Lower lobe of right lung (tissue), 2 donors: ENCODE data around the gene ADPRS. TPM values are rescaled to one million over a fixed set of nuclear protein-coding genes. Genes with fewer than 3 reads are reported as not detected.

Experiments used
- ATAC-seq, 2 donors: fragments of 200-7000 bp; cut with Tn5 transposase; one replicate each; pipeline ENCODE4 v1.9.1; 2020 to 2022; ENCODE audit warnings: mild to moderate bottlenecking in 2 of 2, moderate library complexity in 2 of 2
- DNase-seq: peaks from one replicate; pipeline ENCODE4 v3.0.0-alpha.2; 2020
- H3K27ac ChIP-seq: fragments of 200-600 bp; one replicate; pipeline ENCODE4 v1.8.0; 2022
- H3K27me3 ChIP-seq: fragments of 200-600 bp; one replicate; pipeline ENCODE4 v1.8.0; 2022; ENCODE audit warnings: low read depth
- H3K36me3 ChIP-seq: fragments of 200-600 bp; one replicate; pipeline ENCODE4 v1.8.0; 2022; ENCODE audit warnings: mild to moderate bottlenecking
- H3K4me1 ChIP-seq: fragments of 200-600 bp; one replicate; pipeline ENCODE4 v1.8.0; 2022
- H3K4me3 ChIP-seq: fragments of 200-600 bp; one replicate; pipeline ENCODE4 v1.8.0; 2022; ENCODE audit warnings: mild to moderate bottlenecking
- H3K9me3 ChIP-seq: fragments of 200-600 bp; one replicate; pipeline ENCODE4 v1.8.0; 2022
- CTCF ChIP-seq: fragments of 200-600 bp; IDR thresholded peaks from one replicate; pipeline ENCODE4 v1.8.0; 2022; ENCODE audit warnings: antibody characterized with exemption, mild to moderate bottlenecking
- intact Hi-C: fragments of 100-400 bp; cut with DNase I; formaldehyde crosslinking; loops from one replicate; pipeline ENCODE4 v1.11.0; 2022
- total RNA-seq: library from RNA; stranded (reverse); fragmentation: NEBNext Ultra II Directional; extraction: Animal tissue kit (Norgen Biotek cat#: 25700); gene quantifications from one replicate; pipeline ENCODE4 v1.2.1, GENCODE V29; 2021
- donor health status: DM: no; HTN: yes; CAD: no; lungs with severe emphysema.

Gene ADPRS
- total RNA-seq, 1 donor from 2014 or later: 32.4 TPM

DNA sequence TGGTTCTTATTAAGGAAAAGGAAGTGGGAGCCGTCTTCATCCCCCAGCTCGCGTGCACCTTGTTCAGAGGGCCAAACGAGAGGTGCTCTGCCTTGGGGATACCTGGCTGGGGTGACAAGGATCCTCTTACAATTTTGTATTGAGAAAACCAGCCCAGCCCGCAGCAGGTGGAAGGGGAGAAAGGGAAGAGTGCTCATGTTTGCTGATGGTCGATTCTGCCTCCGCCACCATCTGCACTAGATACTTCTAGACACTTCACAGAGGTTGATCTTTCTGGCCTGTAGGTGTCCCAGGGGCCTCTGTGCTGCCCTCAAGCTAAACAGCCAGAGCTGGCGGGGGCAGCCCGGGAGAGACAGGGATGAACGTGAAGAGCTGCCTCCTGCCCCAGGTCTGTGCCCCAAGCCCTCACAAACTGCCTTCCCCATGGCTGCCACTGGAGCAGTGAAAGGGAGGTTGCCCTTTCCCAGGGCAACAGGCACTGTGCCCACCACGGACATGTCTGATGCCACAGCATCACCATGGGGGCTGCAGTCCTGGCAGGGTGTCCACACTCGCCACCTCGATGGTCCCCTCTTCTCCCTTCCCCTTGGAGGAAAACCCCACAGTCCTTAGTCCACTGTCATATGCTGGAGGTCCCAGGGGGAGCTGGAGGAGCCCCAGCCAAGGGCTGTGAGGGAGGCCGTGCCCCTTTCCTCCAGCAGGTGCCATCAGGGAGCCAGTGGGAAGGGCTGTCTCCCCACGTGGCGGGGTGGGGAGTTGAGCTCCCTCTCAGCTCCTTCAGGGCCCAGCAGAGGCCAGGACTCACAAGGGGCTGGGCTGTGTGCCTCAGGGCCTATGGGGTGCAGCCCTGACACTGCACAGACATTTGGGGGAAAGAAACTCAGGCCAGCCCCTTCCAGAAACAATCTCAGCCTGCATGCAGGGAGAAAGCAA is 8.1 kb downstream of the ADPRS start:
- Histone ChIP-seq H3K4me1 (peaks cover 39% of the 10 kb centered on the region), H3K27ac (peak overlapping the region; percentile 73), H3K4me3 (no peak overlapping the region), H3K27me3 (no peaks in the 10 kb centered on the region), H3K36me3 (peaks cover 38% of the 10 kb centered on the region), H3K9me3 (no peaks in the 10 kb centered on the region)
- ATAC-seq: no peak
- no peak for DNase-seq
- TF ChIP-seq CTCF: no peak
- intact Hi-C loops: no loop called here

DNA sequence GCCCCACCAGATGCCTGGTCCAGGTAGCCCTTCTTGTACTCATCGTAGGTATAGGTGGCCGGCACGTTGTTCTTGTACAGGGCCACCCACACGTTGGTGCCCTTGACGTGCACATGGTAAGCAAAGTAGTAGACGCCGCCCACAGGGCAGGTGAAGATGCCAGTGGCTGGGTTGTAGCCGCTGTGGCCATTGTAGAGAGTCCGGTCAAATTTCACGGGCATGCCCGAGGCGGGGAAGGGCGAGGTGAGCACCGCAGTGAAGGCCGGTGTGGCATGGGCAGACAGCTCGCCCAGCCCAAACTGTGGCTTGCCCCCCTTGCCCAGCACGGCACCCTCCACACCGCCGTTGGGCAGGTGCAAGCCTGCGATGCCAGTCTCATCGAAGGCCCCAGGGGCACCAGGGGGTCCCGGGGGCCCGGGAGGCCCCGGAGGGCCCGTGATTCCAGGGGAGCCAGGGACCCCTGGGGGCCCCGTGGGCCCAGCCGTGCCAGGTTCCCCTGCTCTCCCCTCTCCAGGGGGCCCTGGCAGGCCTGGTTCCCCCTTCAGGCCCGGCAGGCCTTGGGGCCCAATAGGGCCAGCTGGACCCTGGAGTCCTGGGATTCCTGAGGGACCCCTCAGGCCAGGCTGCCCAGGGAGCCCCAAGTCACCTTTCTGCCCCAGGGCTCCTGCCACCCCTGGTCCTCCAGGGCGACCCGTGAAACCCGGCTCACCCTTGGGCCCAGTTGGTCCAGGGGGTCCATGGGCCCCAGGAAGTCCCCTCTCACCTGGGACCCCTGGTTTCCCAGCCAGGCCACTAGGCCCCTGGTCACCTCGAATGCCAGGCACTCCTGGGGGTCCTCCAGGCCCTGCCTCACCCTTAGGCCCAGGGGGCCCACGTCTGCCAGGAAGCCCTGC is 9.2 kb downstream of the ADPRS start:
- Histone ChIP-seq H3K4me3 (no peak overlapping the region), H3K9me3 (no peaks in the 10 kb centered on the region), H3K27me3 (no peaks in the 10 kb centered on the region), H3K4me1 (peaks cover 39% of the 10 kb centered on the region), H3K27ac (no peak overlapping the region), H3K36me3 (peaks cover 26% of the 10 kb centered on the region)
- no peak for TF ChIP-seq CTCF
- no peak for ATAC-seq
- intact Hi-C loops: no loop called here
- DNase-seq: no peak

DNA sequence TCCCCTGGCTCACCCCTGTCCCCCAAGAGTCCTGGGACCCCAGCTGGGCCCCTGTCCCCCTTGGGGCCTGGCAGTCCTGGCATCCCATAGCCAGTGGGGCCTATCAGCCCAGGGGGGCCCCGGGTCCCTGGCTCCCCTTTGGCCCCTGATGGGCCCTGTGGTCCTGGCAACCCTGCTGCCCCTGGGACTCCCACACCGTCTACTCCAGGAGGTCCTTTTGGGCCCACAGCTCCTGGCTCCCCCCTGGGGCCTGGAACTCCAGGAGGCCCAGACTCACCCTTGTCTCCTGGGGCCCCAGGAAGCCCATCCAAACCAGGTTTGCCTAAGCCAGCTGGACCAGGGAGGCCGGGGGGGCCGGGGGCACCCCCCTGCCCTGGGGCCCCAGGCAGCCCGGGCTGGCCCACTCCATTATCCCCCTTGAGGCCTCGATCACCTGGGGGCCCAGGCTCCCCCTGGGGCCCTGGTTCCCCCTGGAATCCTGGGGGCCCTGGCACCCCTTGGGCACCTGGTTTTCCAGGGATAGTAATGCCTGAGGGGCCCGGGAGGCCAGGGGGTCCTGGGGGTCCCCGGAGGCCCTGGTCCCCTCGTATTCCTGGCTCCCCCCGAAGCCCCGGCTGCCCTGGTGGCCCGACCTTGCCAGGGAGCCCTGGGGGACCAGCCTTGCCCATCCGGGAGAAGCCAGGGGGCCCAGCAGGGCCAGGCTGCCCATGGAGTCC is 10.1 kb downstream of the ADPRS start:
- no peak for DNase-seq
- intact Hi-C loops: no loop called here
- Histone ChIP-seq H3K27ac (no peak overlapping the region), H3K4me1 (peaks cover 32% of the 10 kb centered on the region), H3K9me3 (no peaks in the 10 kb centered on the region), H3K27me3 (no peaks in the 10 kb centered on the region), H3K36me3 (peaks cover 17% of the 10 kb centered on the region), H3K4me3 (no peak overlapping the region)
- no peak for ATAC-seq
- no peak for TF ChIP-seq CTCF

GRCh38 chr1:36099681-36100341 is 11.1 kb downstream of the ADPRS start:
- TF ChIP-seq CTCF: peak; percentile 84
- H3K27ac ChIP-seq: no peak overlapping the region
- peaks cover 7% of the 10 kb centered on the region for H3K36me3 ChIP-seq
- peaks cover 25% of the 10 kb centered on the region for H3K4me1 ChIP-seq
- peak; percentile 84 to 86 for ATAC-seq
- no peaks in the 10 kb centered on the region for H3K27me3 ChIP-seq
- no peaks in the 10 kb centered on the region for H3K9me3 ChIP-seq
- intact Hi-C loops: no loop called here
- DNase-seq: peak; percentile 85
- no peak overlapping the region for H3K4me3 ChIP-seq

DNA sequence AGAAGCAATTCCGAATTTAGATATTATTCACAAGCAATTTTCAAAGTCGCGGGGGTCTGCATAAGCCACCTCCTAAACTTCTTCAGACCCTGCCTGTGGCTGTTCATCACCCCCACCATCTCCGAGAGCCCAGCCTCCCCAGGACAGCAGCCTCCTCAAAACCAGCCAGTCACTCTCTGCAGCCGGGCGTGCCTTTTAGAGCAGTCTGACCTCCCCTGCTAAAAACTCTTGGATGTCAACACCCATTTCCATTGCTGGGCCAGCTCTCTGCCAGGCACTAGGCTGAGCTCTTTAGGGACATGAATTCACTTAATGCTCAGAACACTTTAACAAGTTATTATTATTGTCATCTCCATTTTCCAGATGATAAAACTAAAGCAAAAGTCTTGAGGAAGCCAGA is 11.7 kb downstream of the ADPRS start:
- H3K27ac ChIP-seq: no peak overlapping the region
- no peaks in the 10 kb centered on the region for H3K27me3 ChIP-seq
- peaks cover 4% of the 10 kb centered on the region for H3K36me3 ChIP-seq
- H3K4me3 ChIP-seq: no peak overlapping the region
- DNase-seq (no peak), ATAC-seq (no peak)
- peaks cover 19% of the 10 kb centered on the region for H3K4me1 ChIP-seq
- TF ChIP-seq CTCF: no peak
- intact Hi-C loops: no loop called here
- no peaks in the 10 kb centered on the region for H3K9me3 ChIP-seq
